HG02588 (cell line): ENCODE measurements around the gene KLHL42.
"Not testable (repeated sequence)": the region's sequence is repeated elsewhere in the genome, so short reads cannot be mapped to it uniquely, and the experiment has no call there.

Experiments
- ATAC-seq: cut with Tn5 transposase; IDR thresholded peaks from one replicate; pipeline ENCODE4 v1.9.1; 2021; ENCODE audit warnings: mild to moderate bottlenecking, moderate library complexity; ENCODE audit not compliant: unreplicated experiment

Gene KLHL42

DNA sequence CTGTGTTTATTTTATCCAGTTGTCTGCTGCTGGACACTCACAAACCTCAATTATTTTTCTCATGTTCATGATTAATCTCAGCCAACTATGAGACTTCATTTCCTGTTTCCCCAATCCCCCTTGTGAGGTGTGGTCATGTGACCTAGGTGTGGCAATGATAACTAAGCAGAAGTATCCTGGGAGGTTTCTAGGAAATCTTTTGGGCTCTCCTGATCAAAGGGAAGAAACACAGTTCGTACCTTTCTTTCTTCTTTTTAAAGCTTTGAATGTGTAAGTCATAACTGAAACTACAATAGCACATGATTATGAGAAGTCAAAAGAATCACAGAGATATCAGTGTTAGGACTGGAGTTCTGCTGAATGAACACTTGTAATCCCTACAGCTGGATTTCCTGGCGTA lies 34.4 kb downstream of the KLHL42 start:
- ATAC-seq, result no peak

DNA sequence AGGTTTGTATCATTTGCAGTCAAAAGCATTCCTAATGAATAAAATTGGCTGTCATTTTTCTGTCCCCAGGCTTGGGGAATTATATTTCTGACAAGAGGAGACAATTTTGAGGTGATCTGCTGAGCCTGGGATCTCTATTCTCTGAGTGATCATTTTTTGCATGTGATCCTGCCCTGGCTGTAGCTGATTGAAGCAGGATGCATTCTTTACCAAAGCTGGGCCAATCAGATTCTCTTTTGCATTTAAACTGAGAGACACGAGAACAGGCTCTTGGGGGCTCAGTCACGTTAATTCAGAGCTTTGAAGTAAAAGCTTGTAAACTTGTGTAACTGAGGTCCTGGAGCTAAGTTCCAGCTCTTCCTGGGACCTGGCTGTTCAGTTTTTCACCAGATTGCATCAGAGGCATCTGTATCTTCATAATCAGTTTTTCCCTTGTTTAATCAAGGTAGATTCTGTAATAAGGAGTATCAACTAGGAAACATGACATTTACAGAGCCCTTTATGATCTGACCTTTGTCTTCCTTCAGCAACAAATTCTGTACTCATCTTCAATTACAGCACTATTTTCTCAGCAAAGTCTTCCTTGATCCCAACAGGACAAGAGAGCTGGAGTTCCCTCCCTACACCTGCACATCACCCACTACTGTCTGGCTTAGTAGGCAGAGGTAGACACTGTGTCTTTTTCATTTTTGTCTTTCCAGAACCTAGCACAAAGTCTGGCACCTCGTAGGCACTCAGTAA lies 35.0 kb downstream of the KLHL42 start:
- no peak for ATAC-seq

DNA sequence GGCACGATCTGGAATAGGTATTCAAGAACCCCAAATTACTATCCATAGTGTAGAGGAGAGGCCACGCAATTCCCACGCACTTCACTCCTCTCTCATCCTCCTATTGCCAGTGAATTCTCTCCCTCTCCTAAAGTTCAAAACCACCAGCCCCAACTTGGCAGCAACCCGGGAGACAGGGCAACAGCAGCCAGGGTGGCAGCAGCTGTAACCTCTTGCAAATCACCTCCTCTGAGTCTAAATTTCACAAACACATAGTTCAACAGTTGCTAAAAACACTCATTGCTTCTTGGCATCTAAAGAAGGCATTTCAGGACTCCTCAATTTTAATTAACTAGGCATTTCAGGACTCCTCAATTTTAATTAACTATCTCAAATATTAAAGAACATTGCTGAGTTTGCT lies 37.7 kb downstream of the KLHL42 start:
- no peak for ATAC-seq

DNA sequence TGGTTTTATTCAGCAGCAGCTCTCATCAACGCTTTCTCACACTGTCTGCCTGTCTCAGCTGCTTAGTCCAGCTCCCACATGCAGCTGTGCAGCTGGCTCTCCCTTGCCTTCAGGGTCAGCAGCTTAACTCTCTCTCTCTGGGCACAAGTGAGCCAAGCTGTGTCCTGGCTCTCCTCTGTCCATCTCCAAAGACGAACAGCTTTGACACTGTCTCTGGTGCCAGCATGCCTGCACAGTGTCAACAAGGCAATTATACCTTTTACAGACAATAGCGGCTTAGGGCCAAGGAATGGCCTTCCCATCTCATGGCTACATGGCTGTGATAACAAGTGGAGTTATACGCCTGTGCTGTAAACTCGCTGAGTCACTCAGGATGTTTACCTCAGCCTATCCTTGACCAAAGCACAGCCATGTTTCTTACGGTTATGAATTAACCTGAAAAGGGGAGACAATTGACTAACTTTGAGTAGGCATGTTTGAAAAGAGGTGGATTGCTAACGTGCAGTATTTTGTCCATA lies 38.4 kb downstream of the KLHL42 start:
- no peak for ATAC-seq

DNA sequence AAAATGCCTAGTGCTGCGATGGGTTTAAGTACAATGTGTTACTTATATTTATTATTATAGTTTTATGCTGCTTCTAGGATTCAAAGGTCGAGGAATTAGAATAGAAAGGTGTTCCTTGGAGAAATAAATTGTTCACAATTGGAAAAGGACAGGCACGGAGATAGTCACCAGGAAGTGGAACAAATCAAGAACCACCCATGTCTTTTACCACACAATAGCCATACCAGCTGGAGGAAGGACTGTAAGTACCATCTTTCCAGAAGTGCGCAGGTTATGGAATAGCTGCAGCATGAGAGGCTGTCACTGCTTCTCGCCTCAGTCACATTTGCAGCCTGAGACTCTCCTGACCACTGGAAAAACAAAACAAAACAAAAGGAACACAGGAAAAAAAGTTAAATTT lies 40.5 kb downstream of the KLHL42 start:
- no peak for ATAC-seq

DNA sequence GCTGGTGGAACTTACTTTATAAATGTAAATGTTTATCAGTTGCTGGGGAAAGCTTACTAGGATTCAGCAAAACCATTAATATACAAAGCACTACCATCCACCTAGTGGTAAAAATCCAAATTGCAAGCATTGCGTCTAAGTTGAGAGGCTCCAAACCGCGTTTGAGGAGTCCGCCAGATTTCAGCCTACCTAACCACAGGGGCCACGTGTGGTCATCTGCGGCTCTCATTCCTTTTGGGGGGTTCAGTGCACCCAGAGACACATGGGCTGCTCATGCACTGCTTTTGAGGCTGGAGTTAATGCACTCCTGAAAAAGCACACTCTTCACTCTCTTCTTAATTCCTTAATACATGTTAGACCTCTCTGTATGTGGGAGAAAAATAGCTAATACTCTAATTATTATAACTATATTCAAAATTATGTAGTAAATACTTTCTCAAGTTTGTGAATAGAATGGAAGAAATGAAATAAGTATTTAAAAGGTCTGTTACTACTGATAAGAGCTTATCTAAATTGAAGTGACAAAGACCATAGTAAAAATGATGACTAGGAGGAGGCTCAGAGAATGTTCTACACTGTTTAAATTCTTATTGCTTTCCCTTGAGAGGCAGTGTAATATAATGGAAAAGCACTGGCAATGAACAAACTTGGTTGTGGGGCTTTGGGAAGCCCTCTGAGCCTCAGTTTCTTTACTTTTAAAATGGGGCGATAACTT lies 41.4 kb downstream of the KLHL42 start:
- no peak for ATAC-seq

DNA sequence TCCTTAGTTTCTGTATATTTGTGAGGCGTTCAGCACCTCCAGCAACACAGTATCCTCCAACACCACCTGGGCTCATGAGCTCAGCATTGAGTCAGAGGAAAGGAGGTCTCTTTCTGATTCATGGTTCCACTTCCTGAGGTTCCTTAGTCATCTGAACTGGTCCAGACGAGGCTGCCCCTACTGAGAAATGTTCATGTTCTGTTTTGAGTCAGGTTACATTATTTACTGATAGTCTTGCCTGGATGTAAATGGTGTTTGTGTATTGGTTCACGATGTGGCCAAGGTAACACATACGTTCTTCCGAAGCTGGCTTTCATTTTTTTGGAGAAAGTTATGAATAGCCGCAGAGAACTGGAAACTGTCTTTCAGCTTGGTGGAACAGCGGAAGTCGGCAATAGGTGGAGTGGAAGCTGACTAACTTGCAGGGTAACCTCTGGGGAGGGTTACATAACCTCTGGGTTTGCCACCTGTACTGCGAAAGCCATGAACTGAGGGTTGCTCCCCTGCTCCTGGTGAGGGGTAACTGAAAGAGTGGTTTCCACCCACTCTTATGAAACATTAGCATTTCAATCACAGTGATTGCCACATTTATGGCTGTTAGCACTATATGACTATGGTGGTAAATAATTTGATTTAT lies 42.2 kb downstream of the KLHL42 start:
- peak; percentile 71 for ATAC-seq

DNA sequence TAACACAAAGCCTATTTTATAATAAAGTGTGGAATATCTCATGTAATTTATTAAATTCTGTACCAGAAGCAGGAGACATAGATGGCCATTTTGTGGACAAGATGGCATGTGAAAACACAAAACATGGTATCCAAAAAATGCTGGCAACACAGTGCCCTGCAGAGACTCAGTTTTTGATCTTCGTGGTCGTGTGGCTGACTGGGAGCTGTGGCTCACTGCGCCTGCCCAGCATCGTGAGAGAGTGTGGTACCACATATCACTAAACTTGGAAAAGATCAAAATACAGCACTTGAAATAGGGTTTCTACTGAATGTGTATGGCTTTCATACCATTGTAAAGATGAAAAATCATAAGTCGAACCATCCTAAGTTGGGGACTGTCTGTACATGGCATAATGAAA lies 43.0 kb downstream of the KLHL42 start:
- no peak for ATAC-seq

DNA sequence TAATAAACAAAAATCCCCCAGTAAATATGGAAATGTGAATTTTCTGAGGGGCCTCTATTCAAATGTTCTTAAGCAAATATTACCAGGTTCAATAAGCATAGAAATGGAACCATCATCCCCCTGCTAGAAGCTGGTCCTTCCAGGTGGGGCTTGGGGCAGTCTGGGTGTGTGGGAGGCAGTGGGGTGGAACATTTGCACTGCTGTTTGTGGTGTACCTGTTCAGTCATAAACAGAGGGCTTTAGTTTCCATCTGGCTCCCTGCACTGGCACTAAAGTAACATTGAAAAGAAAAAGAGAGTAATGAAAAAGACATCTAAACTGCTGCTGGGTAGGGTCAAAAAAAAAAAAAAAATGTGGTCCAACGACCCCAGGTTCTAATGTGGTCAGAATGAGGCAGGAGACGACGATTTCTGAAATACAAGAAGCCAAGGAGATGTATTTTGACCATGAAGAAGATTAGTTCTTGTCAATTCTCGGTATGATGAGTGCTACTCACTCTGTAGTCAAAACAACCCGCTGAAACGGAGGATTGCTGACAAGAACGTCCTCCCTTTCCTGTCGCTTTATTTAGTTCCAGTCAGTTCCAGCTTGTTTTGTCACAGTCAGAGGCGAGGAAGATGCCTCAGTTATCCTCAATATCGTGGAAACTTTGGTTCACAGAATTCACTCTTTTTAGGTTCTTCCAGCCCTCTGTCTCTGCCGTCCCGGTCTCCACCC lies 44.3 kb downstream of the KLHL42 start:
- ATAC-seq, result peak; percentile 65

DNA sequence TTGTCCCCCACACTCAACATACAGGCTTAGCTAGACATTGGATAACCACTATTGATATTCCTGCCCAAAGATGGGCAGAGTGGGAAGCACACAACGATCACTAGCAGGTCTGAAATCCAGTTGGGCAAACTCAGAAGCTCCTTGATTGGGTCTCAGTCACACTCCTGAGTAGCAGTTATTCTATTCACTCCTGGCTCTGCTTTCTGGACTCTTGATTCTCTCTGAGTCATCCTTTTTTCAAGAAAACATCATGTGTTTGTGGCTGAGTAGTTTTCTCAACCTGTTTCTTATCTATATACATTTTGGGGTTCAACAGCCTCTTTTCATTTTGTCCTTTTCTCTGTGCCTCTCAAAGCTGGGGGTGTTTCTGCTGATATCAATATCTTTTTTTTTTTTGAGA lies 46.0 kb downstream of the KLHL42 start:
- no peak for ATAC-seq

DNA sequence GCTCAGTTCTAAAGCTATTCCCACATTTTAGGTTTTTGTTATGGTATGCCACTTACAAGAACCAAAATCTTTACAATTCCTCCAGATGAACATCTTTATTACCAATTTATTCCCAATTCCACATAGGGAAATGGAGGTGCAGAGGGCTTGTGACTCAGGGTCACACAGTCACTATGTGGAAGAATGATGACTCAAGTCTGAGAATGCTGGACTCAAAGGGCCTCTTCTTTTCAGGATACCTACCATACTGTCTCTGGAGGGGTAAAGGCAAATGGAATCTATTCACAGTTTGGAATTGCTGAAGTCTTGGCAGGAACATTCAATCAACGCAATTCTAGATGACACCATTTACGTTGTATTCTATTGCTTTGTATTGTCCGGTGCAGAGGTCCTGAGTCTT lies 48.2 kb downstream of the KLHL42 start:
- ATAC-seq, result no peak

DNA sequence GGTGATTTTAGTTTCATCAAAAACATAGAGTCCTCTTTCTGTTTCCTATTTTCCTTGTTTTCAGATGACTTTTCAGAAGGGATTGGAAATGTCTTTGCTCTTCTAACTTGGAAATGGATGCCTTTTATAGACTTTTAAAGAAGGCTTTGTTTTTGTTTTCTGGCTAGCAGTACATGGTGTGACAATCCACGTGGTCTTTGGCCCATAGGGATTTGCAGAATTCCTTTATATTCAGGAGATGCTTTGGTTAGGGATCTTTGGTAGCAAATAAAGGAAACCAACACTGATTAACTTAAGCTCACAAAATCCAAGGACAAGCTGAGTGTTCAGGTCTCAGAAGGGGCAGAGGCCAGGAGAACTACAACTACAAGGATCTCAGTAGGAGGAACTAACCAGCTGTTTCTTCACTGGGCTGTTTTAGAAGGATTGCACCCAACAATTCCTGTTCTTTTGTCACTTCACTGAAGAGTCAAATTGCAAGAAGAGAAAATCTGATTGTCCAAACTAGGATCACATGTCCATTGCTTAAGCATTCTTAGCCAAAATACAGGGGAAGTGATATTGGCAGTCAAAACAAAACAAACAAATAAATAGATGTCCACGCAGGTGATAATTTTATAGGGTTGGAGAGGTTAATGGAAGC lies 58.6 kb downstream of the KLHL42 start:
- ATAC-seq, result no peak

DNA sequence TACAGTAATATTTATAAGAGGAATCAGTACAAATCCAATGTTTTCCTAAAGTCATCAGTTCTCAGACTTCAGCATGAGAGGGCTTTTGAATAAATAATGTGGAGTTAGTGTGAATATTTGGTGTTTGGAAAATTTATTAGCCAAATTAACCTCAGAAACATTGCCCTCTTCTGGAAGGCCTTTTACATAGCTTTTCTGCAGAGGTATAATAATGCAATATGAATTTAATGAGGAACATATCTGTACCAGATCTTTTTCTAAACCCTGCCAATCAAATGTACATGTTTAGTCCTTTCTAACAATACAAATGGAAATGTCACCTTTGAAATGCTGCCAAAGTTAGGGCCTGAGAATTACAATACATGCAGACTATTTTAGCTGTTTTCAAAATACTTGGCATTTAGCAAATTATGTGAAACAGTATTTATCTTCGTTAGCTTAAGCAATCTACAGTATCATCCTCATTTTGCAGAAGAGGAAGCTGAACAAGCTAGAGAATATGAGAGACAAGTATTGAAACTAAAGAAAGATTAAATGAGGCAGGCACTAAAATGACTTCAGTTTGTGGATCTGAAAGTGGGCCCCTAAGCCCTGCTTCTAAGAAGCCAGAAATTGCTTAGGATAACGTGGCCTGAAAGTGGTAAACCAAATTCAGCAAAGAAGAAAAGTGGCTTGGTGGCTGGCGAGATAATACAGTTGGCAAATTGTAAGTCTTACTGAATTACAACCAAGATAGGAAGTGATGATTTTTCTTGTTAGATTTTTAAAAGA lies 60.4 kb downstream of the KLHL42 start:
- ATAC-seq, result no peak

DNA sequence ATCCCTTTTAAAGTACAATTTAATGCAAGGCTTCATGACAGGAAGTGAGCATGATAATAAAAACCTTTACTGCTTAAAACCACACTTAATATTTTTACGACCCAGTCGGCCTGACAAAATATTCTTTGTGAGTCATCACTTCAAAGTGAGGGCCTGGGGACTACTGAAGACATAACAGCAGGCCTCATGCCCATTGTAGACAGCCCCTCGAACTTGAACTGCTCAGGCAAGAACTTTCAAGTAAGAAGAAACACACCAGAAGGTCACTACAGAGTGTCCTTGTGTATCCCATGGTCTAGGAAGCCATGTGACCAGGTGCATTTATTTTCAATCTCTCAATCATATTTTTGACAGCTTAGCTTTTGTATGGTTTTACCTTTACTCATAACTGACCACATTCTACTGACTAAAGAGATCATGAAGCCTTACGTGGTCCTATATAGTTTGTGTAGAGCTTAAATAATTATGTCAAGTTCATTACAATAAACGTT lies 61.4 kb downstream of the KLHL42 start:
- ATAC-seq, result no peak

DNA sequence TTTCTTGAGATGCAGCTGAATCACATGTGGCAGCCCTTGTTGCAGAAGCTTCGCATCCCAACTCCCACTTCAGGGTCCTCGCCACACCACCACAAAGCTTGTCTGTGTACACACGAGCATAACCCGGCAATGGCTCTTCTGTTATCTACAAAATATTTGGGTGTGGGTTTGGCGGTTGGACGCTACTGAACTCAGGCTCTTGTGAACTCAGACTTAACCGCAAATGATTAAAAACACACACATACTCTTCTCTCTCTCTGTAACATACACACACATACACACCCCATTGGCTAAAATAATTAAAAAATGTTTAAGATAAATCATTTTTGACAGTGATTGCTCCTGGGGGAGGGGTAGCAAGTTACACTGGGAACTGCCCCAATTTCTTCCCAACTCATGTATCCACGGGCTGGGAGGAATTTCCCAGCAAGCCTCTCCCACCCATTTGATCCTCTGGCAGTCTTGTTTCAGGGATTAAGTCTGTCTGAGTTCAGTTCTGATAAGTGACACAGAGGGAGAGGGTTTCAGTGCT lies 63.7 kb downstream of the KLHL42 start:
- no peak for ATAC-seq

DNA sequence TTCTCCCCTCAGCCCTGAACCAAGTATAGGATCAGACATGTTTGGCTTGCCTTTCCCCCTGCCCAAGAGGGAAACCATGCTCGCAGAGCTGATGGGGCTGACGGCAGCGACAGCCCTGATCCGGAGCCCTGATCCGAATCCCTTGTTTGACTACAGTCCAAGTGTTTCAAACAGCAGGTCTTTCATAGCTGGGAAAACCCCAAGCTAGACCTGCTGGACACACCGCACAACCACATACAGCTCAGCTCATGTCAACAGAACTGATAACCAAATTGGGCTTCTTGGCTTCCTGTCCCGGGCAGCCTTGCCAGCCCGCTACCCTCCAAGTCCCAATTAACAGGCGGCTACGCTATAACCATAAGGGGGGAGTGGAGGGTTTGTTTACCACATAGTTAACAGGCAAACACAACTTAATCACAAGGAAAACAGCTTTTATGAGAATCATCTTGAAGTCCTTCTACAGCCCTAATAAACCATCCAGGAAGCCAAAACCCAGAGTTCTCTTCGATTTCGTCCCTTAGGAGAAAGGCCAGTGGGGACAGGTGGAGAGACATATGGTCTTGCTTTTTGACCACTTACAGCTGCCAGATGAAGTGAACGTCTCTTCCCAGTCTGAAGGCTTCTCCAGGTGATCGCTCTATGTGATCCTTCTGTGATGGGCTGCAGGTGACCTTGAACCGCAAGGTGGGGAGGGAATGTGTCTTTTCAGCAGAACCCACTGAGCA lies 64.5 kb downstream of the KLHL42 start:
- ATAC-seq, result no peak

DNA sequence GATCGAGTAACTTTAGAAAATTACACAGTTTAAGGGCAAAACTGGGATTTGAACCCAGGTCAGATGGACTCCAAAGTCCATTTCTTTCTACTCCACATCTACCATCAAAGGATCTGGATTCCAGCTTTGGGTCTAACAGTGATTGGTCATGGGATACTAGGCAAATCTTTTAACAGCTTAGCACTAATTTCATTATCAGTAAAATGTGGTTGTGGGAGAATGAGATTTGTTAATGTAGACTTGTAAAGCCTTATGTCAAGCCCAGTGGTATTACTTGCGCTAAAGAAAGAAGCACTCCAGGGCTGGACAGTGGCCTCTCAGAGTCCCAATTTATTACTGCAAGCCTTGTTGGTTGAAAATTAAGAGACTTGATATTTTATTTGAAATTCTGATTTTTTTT lies 65.2 kb downstream of the KLHL42 start:
- no peak for ATAC-seq

DNA sequence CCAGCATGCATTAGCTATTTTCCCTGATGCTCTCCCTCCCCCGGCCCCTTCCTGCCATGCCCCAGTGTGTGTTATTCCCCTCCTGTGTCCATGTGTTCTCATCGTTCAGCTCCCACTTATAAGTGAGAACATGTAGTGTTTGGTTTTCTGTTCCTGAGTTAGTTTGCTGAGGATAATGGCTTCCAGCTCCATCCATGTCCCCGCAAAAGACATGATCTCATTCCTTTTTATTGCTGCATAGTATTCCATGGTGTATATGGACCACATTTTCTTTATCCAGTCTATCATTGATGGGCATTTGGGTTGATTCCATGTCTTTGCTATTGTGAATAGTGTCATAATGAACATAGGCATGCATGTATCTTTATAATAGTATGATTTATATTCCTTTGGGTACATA lies 65.7 kb downstream of the KLHL42 start:
- ATAC-seq, result not testable (repeated sequence)

DNA sequence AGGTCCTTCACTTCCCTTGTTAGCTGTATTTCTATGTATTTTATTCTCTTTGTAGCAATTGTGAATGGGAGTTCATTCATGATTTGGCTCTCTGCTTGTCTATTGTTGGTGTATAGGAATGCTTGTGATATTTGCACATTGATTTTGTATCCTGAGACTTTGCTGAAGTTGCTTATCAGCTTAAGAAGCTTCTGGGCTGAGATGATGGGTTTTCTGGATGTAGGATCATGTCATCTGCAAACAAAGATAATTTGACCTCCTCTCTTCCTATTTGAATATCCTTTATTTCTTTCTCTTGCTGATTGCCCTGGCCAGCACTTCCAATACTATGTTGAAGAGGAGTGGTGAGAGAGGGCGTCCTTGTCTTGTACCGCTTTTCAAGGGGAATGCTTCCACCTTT lies 67.3 kb downstream of the KLHL42 start:
- not testable (repeated sequence) for ATAC-seq
